ENCODE data around the gene FSHR. TPM values are rescaled to one million over a fixed set of nuclear protein-coding genes. Genes with fewer than 3 reads are reported as not detected.

Gene FSHR
- total RNA-seq, 1 experiment from 2014 or later, result not detected

- ChIA-PET POLR2A (ENCODE audit: unreplicated experiment) (no interaction called here), CTCF (no interaction called here)
- Histone ChIP-seq H3F3A (ENCODE audit: insufficient read depth, low read depth) (no peaks in the 10 kb centered on the region), H3K27me3 (ENCODE audit: insufficient read depth, low read depth) (0 out of 2 replicates have a peak, but pooled peaks cover 4% of the 10 kb centered on the region), H3K4me2 (no peak overlapping the region), H2AFZ (no peak overlapping the region), H3K4me1 (replicated peaks; ENCODE audit: insufficient read depth) (no peaks in the 10 kb centered on the region), H3K36me3 (ENCODE audit: low read depth) (no peaks in the 10 kb centered on the region), H4K20me1 (ENCODE audit: insufficient read depth) (no peaks in the 10 kb centered on the region), H3K4me3 (no peak overlapping the region), H3K27ac (no peak overlapping the region), H3K9me3 (ENCODE audit: insufficient read depth, low read depth) (no peaks in the 10 kb centered on the region), H3K79me2 (ENCODE audit: low read depth) (no peaks in the 10 kb centered on the region), H3K9me2 (ENCODE audit: insufficient read depth) (no peaks in the 10 kb centered on the region; the same call in 1 of the 2 replicates)
- no TSS peak for BruUV-seq (replicated peaks)
- DNase-seq, result no peak
- TF ChIP-seq CTCF (conservative IDR thresholded peaks at IDR 0.05), result no peak
- no peak for TF ChIP-seq EZH2 (IDR thresholded peaks at IDR 0.05; ENCODE audit: low read depth)
- intact Hi-C loops (cut with micrococcal nuclease; ENCODE audit: unreplicated experiment), result no loop called here
Measured at GRCh38 chr2:49021271-49021670, 133.0 kb downstream of the FSHR start.

GRCh38 chr2:49005261-49005660 lies 149.1 kb downstream of the FSHR start:
- intact Hi-C loops (cut with micrococcal nuclease; ENCODE audit: unreplicated experiment), result no loop called here
- no peak overlapping the region for H3K27ac ChIP-seq
- H3K79me2 ChIP-seq (ENCODE audit: low read depth), result no peaks in the 10 kb centered on the region
- H3K9me2 ChIP-seq (ENCODE audit: insufficient read depth), result no peaks in the 10 kb centered on the region
- ChIA-PET CTCF (no interaction called here), POLR2A (ENCODE audit: unreplicated experiment) (no interaction called here)
- no TSS peak for BruUV-seq (replicated peaks)
- no peak for TF ChIP-seq EZH2 (IDR thresholded peaks at IDR 0.05; ENCODE audit: low read depth)
- no peak for TF ChIP-seq CTCF (conservative IDR thresholded peaks at IDR 0.05)
- no peaks in the 10 kb centered on the region for H3K27me3 ChIP-seq (ENCODE audit: insufficient read depth, low read depth)
- no peaks in the 10 kb centered on the region for H4K20me1 ChIP-seq (ENCODE audit: insufficient read depth)
- H3K4me3 ChIP-seq, result no peak overlapping the region
- H3K4me2 ChIP-seq, result no peak overlapping the region
- no peak overlapping the region for H2AFZ ChIP-seq
- H3K4me1 ChIP-seq (replicated peaks; ENCODE audit: insufficient read depth), result no peaks in the 10 kb centered on the region
- no peaks in the 10 kb centered on the region for H3K9me3 ChIP-seq (ENCODE audit: insufficient read depth, low read depth)
- H3F3A ChIP-seq (ENCODE audit: insufficient read depth, low read depth), result no peaks in the 10 kb centered on the region
- H3K36me3 ChIP-seq (ENCODE audit: low read depth), result no peaks in the 10 kb centered on the region
- no peak for DNase-seq

GRCh38 chr2:49004036-49004626 lies 150.2 kb downstream of the FSHR start:
- no peak overlapping the region for H3K4me2 ChIP-seq
- no peaks in the 10 kb centered on the region for H3F3A ChIP-seq (ENCODE audit: insufficient read depth, low read depth)
- H3K27me3 ChIP-seq (ENCODE audit: insufficient read depth, low read depth), result peaks cover 8% of the 10 kb centered on the region; the same call in 1 of the 2 replicates
- no peak overlapping the region for H3K4me3 ChIP-seq
- no peaks in the 10 kb centered on the region for H4K20me1 ChIP-seq (ENCODE audit: insufficient read depth)
- no peaks in the 10 kb centered on the region for H3K4me1 ChIP-seq (replicated peaks; ENCODE audit: insufficient read depth)
- no peak for DNase-seq
- no peaks in the 10 kb centered on the region for H3K9me2 ChIP-seq (ENCODE audit: insufficient read depth)
- ChIA-PET CTCF (no interaction called here), POLR2A (ENCODE audit: unreplicated experiment) (no interaction called here)
- no peaks in the 10 kb centered on the region for H3K36me3 ChIP-seq (ENCODE audit: low read depth)
- BruUV-seq (replicated peaks), result no TSS peak
- H3K27ac ChIP-seq, result no peak overlapping the region
- no peak overlapping the region for H2AFZ ChIP-seq
- intact Hi-C loops (cut with micrococcal nuclease; ENCODE audit: unreplicated experiment), result no loop called here
- H3K9me3 ChIP-seq (ENCODE audit: insufficient read depth, low read depth), result no peaks in the 10 kb centered on the region
- H3K79me2 ChIP-seq (ENCODE audit: low read depth), result no peaks in the 10 kb centered on the region
- no peak for TF ChIP-seq EZH2 (IDR thresholded peaks at IDR 0.05; ENCODE audit: low read depth)
- no peak for TF ChIP-seq CTCF (conservative IDR thresholded peaks at IDR 0.05)

Data from PC-9 (cell line).